SH-SY5Y (cell line): ENCODE data around the gene LYZL6.

Source experiments
- GATA2 ChIP-seq: IDR thresholded peaks from 2 replicates; pipeline ENCODE4 v1.6.1; 2011; ENCODE audit warnings: mild to moderate bottlenecking, low read depth, low read length
- GATA3 ChIP-seq: IDR thresholded peaks from 2 replicates; pipeline ENCODE4 v1.6.1; 2011; ENCODE audit warnings: low read depth, mild to moderate bottlenecking, low read length, moderate library complexity

Gene LYZL6

GRCh38 chr17:35889818-35890773 lies 53.4 kb downstream of the LYZL6 start:
- no peak for TF ChIP-seq GATA3
- TF ChIP-seq GATA2, result no peak

- no peak for TF ChIP-seq GATA3
- TF ChIP-seq GATA2, result no peak
Measured at GRCh38 chr17:35889241-35889640, 54.3 kb downstream of the LYZL6 start.
